ENCODE results near the gene LEAP2.

Gene LEAP2

GRCh38 chr5:132876020-132876759 lies 2.7 kb downstream of the LEAP2 start:
- H3K27me3 ChIP-seq (replicated peaks; ENCODE audit: control insufficient read depth, insufficient read depth, low read length), result no peaks in the 10 kb centered on the region
- H3K36me3 ChIP-seq (ENCODE audit: control insufficient read depth, insufficient read depth, low read length), result peaks cover 5% of the 10 kb centered on the region
- no peak overlapping the region for H3K4me3 ChIP-seq (replicated peaks; ENCODE audit: low read depth, low read length)
- TF ChIP-seq, protein P1, sequence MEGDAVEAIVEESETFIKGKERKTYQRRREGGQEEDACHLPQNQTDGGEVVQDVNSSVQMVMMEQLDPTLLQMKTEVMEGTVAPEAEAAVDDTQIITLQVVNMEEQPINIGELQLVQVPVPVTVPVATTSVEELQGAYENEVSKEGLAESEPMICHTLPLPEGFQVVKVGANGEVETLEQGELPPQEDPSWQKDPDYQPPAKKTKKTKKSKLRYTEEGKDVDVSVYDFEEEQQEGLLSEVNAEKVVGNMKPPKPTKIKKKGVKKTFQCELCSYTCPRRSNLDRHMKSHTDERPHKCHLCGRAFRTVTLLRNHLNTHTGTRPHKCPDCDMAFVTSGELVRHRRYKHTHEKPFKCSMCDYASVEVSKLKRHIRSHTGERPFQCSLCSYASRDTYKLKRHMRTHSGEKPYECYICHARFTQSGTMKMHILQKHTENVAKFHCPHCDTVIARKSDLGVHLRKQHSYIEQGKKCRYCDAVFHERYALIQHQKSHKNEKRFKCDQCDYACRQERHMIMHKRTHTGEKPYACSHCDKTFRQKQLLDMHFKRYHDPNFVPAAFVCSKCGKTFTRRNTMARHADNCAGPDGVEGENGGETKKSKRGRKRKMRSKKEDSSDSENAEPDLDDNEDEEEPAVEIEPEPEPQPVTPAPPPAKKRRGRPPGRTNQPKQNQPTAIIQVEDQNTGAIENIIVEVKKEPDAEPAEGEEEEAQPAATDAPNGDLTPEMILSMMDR (IDR thresholded peaks at IDR 0.05; ENCODE audit: insufficient read depth, low read length, poor library complexity, severe bottlenecking), result no peak
- DNase-seq (ENCODE audit: extremely low read depth, insufficient read length), result no peak

DNA sequence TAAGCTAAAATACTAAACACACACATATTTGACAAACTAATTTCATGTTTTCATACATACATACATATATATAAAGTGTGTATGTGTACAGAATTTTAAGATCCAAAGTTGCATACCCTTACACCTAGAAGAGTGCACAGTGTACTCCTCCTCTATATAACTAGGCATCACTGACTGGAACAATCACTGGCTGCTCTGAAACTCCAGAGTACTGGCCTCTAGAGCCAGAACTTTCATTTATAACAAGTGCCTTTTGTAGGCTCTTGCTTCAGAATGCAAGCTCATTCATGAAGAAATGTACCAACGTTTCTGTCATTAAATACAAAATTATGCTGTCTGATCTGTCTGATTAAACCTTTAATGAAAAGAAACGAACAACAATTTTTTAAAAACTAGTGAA lies 4.0 kb downstream of the LEAP2 start:
- Histone ChIP-seq H3K27me3 (replicated peaks; ENCODE audit: control insufficient read depth, insufficient read depth, low read length) (no peaks in the 10 kb centered on the region), H3K36me3 (ENCODE audit: control insufficient read depth, insufficient read depth, low read length) (peaks cover 2% of the 10 kb centered on the region), H3K4me3 (replicated peaks; ENCODE audit: low read depth, low read length) (no peak overlapping the region)
- TF ChIP-seq, protein P1 (IDR thresholded peaks at IDR 0.05; ENCODE audit: insufficient read depth, low read length, poor library complexity, severe bottlenecking), result no peak
- no peak for DNase-seq (ENCODE audit: extremely low read depth, insufficient read length)

DNA sequence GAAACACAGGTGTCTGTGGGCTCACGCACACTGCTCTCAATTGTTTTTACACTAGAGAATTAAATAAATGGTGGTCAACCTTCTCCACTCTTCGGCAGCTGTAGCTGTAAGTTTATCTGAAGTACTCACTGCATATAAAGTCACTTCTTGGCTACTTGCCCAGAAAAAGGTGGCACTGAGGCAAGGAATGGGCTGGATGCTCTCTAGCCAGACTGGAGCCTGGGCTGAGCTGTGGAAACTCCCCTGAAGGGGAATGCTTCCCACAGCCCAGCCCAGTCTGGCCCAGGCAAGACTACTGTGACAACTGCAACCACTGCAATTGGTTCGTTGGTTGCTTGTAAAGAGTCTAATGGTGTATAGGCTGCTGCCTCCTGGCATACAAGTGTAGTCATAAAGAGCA lies 4.5 kb downstream of the LEAP2 start:
- no peak for DNase-seq (ENCODE audit: extremely low read depth, insufficient read length)
- H3K36me3 ChIP-seq (ENCODE audit: control insufficient read depth, insufficient read depth, low read length), result peaks cover 2% of the 10 kb centered on the region; the same call in 1 of the 2 replicates
- H3K27me3 ChIP-seq (replicated peaks; ENCODE audit: control insufficient read depth, insufficient read depth, low read length), result no peaks in the 10 kb centered on the region
- TF ChIP-seq, protein P1 (IDR thresholded peaks at IDR 0.05; ENCODE audit: insufficient read depth, low read length, poor library complexity, severe bottlenecking), result no peak
- no peak overlapping the region for H3K4me3 ChIP-seq (replicated peaks; ENCODE audit: low read depth, low read length)

DNA sequence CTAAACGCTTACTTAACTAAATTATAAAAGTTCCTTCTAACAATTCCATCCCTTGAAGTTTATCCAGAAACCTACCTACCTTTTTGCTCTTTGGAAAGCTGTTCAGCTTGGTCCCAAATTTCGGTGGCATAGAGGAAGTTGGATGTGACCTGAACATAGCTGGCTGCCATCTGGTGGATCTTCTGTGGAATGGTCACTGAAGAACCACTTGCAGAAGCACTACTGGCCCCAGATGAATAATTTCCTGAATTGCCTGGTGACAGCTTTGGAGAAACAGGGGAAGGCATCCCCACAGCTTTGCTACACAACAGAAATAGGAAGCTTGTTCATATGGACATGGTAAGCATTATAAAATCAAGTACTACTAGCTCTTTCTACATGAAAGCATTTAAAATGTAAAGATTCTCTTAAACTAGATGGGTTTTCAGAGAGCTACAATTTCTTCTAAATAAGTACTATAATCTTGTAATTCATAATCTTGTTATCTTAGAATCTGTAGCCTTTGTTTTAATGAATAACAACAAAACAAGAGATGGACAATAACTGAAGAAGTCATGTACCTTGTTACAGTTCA lies 9.9 kb downstream of the LEAP2 start:
- Histone ChIP-seq H3K36me3 (ENCODE audit: control insufficient read depth, insufficient read depth, low read length) (peaks cover 11% of the 10 kb centered on the region), H3K27me3 (replicated peaks; ENCODE audit: control insufficient read depth, insufficient read depth, low read length) (no peaks in the 10 kb centered on the region), H3K4me3 (replicated peaks; ENCODE audit: low read depth, low read length) (no peak overlapping the region)
- TF ChIP-seq, protein P1 (IDR thresholded peaks at IDR 0.05; ENCODE audit: insufficient read depth, low read length, poor library complexity, severe bottlenecking), result peak; percentile 68
- no peak for DNase-seq (ENCODE audit: extremely low read depth, insufficient read length)

DNA sequence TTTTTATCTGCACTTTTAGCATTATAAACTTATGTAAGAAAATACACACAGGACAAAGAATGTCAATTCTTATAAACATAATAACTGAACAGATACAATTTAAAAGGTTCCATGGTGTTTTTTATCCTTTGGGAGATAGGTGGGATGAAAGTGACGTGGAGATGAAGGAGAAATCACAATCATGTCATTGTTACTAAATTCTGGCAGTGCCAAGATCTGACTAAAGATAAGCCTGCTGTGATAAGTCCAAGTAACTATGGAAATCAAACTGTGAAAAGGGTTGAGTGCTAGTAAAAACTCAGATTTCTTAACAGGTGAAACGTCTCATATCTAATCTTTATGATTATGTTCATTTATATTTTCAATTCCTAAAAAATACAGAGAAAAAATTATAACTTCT lies 11.1 kb downstream of the LEAP2 start:
- Histone ChIP-seq H3K36me3 (ENCODE audit: control insufficient read depth, insufficient read depth, low read length) (peaks cover 11% of the 10 kb centered on the region), H3K4me3 (replicated peaks; ENCODE audit: low read depth, low read length) (no peak overlapping the region), H3K27me3 (replicated peaks; ENCODE audit: control insufficient read depth, insufficient read depth, low read length) (no peaks in the 10 kb centered on the region)
- TF ChIP-seq, protein P1 (IDR thresholded peaks at IDR 0.05; ENCODE audit: insufficient read depth, low read length, poor library complexity, severe bottlenecking), result no peak
- no peak for DNase-seq (ENCODE audit: extremely low read depth, insufficient read length)

Measured in GM06990 (cell line).